Measurements from ENCODE around the gene COMMD10. TPM values are rescaled to one million over a fixed set of nuclear protein-coding genes. Genes with fewer than 3 reads are reported as not detected.

The COMMD10 gene
- total and polyA plus RNA-seq, 2 of the 4 experiments (the other 2 are of a cell fraction): 12.8 to 20.4 TPM

- no peaks in the 10 kb centered on the region for H3K36me3 ChIP-seq (ENCODE audit: control insufficient read depth, insufficient read depth, low read length)
- H3K56ac ChIP-seq (ENCODE audit: extremely low read depth, insufficient read depth, low read length): no peak overlapping the region
- BruUV-seq (replicated peaks): no TSS peak
- H2BK20ac ChIP-seq (ENCODE audit: low read depth, low read length): no peak overlapping the region
- no peak overlapping the region for H3K4ac ChIP-seq (ENCODE audit: low read depth, low read length)
- DNase-seq (no peak), ATAC-seq (ENCODE audit: low read depth) (no peak)
- no peaks in the 10 kb centered on the region for H4K20me1 ChIP-seq (ENCODE audit: insufficient read depth, low read length)
- dilution Hi-C loops (cut with HindIII; ENCODE audit: low sequenced_read_pairs, unreplicated experiment) (no loop called here), intact Hi-C loops (cut with micrococcal nuclease) (no loop called here), in situ Hi-C loops (cut with MboI; ENCODE audit: low sequenced_read_pairs) (no loop called here)
- peaks cover 0 to 3% of the 10 kb centered on the region in 2 experiments; a peak in 1 of 4 replicates for H3K79me1 ChIP-seq (ENCODE audit: low read depth in 1 of 2, low read length in 2 of 2)
- no peaks in the 10 kb centered on the region for H3K4me1 ChIP-seq (ENCODE audit: control insufficient read depth, insufficient read depth, low read length)
- TF ChIP-seq MAFK (IDR thresholded peaks at IDR 0.05; ENCODE audit: low read depth, low read length) (no peak), SMC3 (IDR thresholded peaks at IDR 0.05; ENCODE audit: low read depth, low read length) (no peak)
- H2AK5ac ChIP-seq (ENCODE audit: low read depth, low read length): no peak overlapping the region
- no peak overlapping the region for H3K4me3 ChIP-seq (ENCODE audit: insufficient read depth, low read depth, low read length)
- POLR2A ChIA-PET (ENCODE audit: unreplicated experiment): no interaction called here
- no peak overlapping the region for H2BK5ac ChIP-seq (ENCODE audit: low read depth, low read length, poor library complexity, severe bottlenecking)
- H4K91ac ChIP-seq (ENCODE audit: insufficient read depth, low read depth, low read length): no peak overlapping the region
- H3K23ac ChIP-seq (ENCODE audit: low read depth, low read length): no peak overlapping the region
- H3K9ac ChIP-seq (ENCODE audit: low read depth, low read length): no peak overlapping the region
- H2AFZ ChIP-seq (replicated peaks; ENCODE audit: low read length, poor library complexity): no peak overlapping the region
- H3K27me3 ChIP-seq (ENCODE audit: control insufficient read depth, insufficient read depth, low read length): no peaks in the 10 kb centered on the region
- no peaks in the 10 kb centered on the region for H3K9me3 ChIP-seq (ENCODE audit: control insufficient read depth, insufficient read depth, low read length)
- no CpG with 5 or more reads among the region's 8 CpGs for WGBS, 2 experiments (ENCODE audit: extremely low coverage in 2 of 2, insufficient read length in 1 of 2)
- no peak overlapping the region for H3K4me2 ChIP-seq (ENCODE audit: low read depth, low read length)
- no peak overlapping the region for H2BK15ac ChIP-seq (ENCODE audit: low read depth, low read length)
- H3K9me1 ChIP-seq (ENCODE audit: insufficient read depth, low read length): no peaks in the 10 kb centered on the region
- no peak overlapping the region for H3K14ac ChIP-seq (replicated peaks; ENCODE audit: low read depth, low read length)
- H2AK9ac ChIP-seq (replicated peaks; ENCODE audit: low read depth, low read length, poor library complexity): no peak overlapping the region
- H3K27ac ChIP-seq (ENCODE audit: insufficient read depth, low read length): no peak overlapping the region
- no peak overlapping the region for H3K18ac ChIP-seq (ENCODE audit: low read depth, low read length)
- no peak overlapping the region for H4K5ac ChIP-seq (ENCODE audit: low read depth, low read length)
- CTCF ChIA-PET: interaction anchor here (0.7 kb wide), 1 partner anchor 486 kb away, joined by 3 read pairs; no protein-coding TSS in a partner anchor
- H2BK120ac ChIP-seq (ENCODE audit: low read depth, low read length): no peak overlapping the region
- no peak overlapping the region for H4K8ac ChIP-seq (ENCODE audit: low read depth in 2 of 2, low read length in 2 of 2)
Measured at GRCh38 chr5:116157902-116158301, 73.1 kb downstream of the COMMD10 start.

Measured in IMR-90 (cell line).